Measurements from ENCODE around the gene LRP5.

The LRP5 gene

GRCh38 chr11:68448604-68449011 is 136.2 kb downstream of the LRP5 start:
- POLR2A ChIA-PET, result no interaction called here
- DNase-seq, result no peak
- H3K4me1 ChIP-seq (ENCODE audit: control extremely low read depth in 1 of 4, control insufficient read depth in 4 of 4, insufficient read depth in 4 of 4, low read length in 3 of 4), result peaks cover 0 to 3% (median under 1%) of the 10 kb centered on the region in 4 experiments
- WGBS (ENCODE audit: insufficient coverage), result 97% methylated on average over 19 of the region's 25 CpGs
- CTCF ChIA-PET, result interaction anchor here (1.0 to 1.5 kb wide), 3 partner anchors 17 to 191 kb away, joined by 3 read pairs; no protein-coding TSS in a partner anchor
- H3K36me3 ChIP-seq (ENCODE audit: control insufficient read depth in 4 of 4, insufficient read depth in 4 of 4, low read length in 3 of 4), result peaks cover 4 to 34% (median 23%) of the 10 kb centered on the region in 4 experiments
- H3K9me3 ChIP-seq (ENCODE audit: control extremely low read depth in 1 of 5, control insufficient read depth in 4 of 5, insufficient read depth in 2 of 5, low read depth in 1 of 5, low read length in 4 of 5), result no peaks in the 10 kb centered on the region
- H3K27me3 ChIP-seq (replicated peaks in 2 of 5; ENCODE audit: control insufficient read depth in 4 of 5, insufficient read depth in 5 of 5, low read length in 4 of 5), result no peaks in the 10 kb centered on the region
- H3K27ac ChIP-seq (ENCODE audit: insufficient read depth in 1 of 2, low read depth in 1 of 2, low read length in 2 of 2, poor library complexity in 1 of 2, severe bottlenecking in 2 of 2), result no peak overlapping the region
- H3K4me3 ChIP-seq (ENCODE audit: control insufficient read depth in 1 of 7, extremely low read depth in 1 of 7, insufficient read depth in 4 of 7, low read depth in 2 of 7, low read length in 6 of 7), result no peak overlapping the region

- H3K9me3 ChIP-seq (ENCODE audit: control extremely low read depth in 1 of 5, control insufficient read depth in 4 of 5, insufficient read depth in 2 of 5, low read depth in 1 of 5, low read length in 4 of 5), result no peaks in the 10 kb centered on the region
- H3K27me3 ChIP-seq (replicated peaks in 2 of 5; ENCODE audit: control insufficient read depth in 4 of 5, insufficient read depth in 5 of 5, low read length in 4 of 5), result no peaks in the 10 kb centered on the region
- POLR2A ChIA-PET, result no interaction called here
- H3K4me3 ChIP-seq (ENCODE audit: control insufficient read depth in 1 of 7, extremely low read depth in 1 of 7, insufficient read depth in 4 of 7, low read depth in 2 of 7, low read length in 6 of 7), result no peak overlapping the region
- no peak for DNase-seq
- CTCF ChIA-PET, result interaction anchor here (0.6 kb wide), 1 partner anchor 88 kb away, joined by 3 read pairs; no protein-coding TSS in a partner anchor
- 97% methylated on average over 9 of the region's 11 CpGs for WGBS (ENCODE audit: insufficient coverage)
- peaks cover 4 to 30% (median 23%) of the 10 kb centered on the region in 4 experiments for H3K36me3 ChIP-seq (ENCODE audit: control insufficient read depth in 4 of 4, insufficient read depth in 4 of 4, low read length in 3 of 4)
- H3K27ac ChIP-seq (ENCODE audit: insufficient read depth in 1 of 2, low read depth in 1 of 2, low read length in 2 of 2, poor library complexity in 1 of 2, severe bottlenecking in 2 of 2), result no peak overlapping the region
- H3K4me1 ChIP-seq (ENCODE audit: control extremely low read depth in 1 of 4, control insufficient read depth in 4 of 4, insufficient read depth in 4 of 4, low read length in 3 of 4), result peaks cover 0 to 3% (median under 1%) of the 10 kb centered on the region in 4 experiments
These were observed 137.6 kb downstream of the LRP5 start for GRCh38 chr11:68449951-68450350.

DNA sequence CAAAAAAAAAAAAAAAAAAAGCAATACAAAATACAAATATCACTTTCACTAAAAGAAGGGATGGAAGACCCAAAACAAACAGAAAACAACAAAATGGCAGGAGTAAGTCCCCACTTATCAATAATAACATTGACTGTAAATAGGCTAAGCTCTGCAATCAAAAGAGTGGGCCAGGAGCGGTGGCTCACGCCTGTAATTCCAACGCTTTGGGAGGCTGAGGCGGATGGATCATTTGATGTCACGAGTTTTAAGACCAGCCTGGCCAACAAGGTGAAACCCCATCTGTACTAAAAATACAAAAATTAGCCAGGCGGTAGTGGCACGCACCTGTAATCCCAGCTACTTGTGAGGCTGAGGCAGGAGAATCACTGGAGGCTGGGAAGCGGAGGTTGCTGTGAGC is 138.3 kb downstream of the LRP5 start:
- POLR2A ChIA-PET, result no interaction called here
- CTCF ChIA-PET, result no interaction called here
- peaks cover 0 to 3% (median under 1%) of the 10 kb centered on the region in 4 experiments for H3K4me1 ChIP-seq (ENCODE audit: control extremely low read depth in 1 of 4, control insufficient read depth in 4 of 4, insufficient read depth in 4 of 4, low read length in 3 of 4)
- no peak for DNase-seq
- H3K36me3 ChIP-seq (ENCODE audit: control insufficient read depth in 4 of 4, insufficient read depth in 4 of 4, low read length in 3 of 4), result peaks cover 4 to 26% (median 21%) of the 10 kb centered on the region in 4 experiments
- no peak overlapping the region for H3K4me3 ChIP-seq (ENCODE audit: control insufficient read depth in 1 of 7, extremely low read depth in 1 of 7, insufficient read depth in 4 of 7, low read depth in 2 of 7, low read length in 6 of 7)
- H3K27me3 ChIP-seq (replicated peaks in 2 of 5; ENCODE audit: control insufficient read depth in 4 of 5, insufficient read depth in 5 of 5, low read length in 4 of 5), result peaks cover 0 to 2% (median 0%) of the 10 kb centered on the region in 5 experiments
- H3K9me3 ChIP-seq (ENCODE audit: control extremely low read depth in 1 of 5, control insufficient read depth in 4 of 5, insufficient read depth in 2 of 5, low read depth in 1 of 5, low read length in 4 of 5), result no peaks in the 10 kb centered on the region
- WGBS (ENCODE audit: insufficient coverage), result 96% methylated on average over 8 of the region's 8 CpGs
- no peak overlapping the region for H3K27ac ChIP-seq (ENCODE audit: insufficient read depth in 1 of 2, low read depth in 1 of 2, low read length in 2 of 2, poor library complexity in 1 of 2, severe bottlenecking in 2 of 2)

DNA sequence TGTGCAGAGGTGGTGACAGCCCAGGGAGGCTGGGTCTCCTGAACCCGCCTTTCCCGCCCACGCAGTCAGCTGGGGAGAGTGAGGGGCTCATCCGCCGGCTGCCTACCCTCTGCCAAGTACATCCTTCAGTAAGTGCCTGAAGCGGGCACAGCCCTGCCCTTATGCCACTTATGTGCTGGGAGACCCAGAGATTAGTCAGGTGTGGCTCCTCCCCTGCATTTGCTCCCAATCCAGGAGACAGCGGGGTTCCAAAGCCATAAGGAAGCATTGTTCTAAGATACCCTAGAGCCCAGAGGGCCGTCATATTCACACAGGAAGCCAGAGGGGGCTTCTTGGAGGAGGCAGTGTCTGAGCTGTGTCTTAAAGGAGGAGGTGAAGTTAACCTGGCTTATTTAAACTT is 142.4 kb downstream of the LRP5 start:
- POLR2A ChIA-PET, result interaction anchor here (0.7 kb wide), 1 partner anchor 100 kb away, joined by 3 read pairs; no protein-coding TSS in a partner anchor
- CTCF ChIA-PET, result no interaction called here
- H3K9me3 ChIP-seq (ENCODE audit: control extremely low read depth in 1 of 5, control insufficient read depth in 4 of 5, insufficient read depth in 2 of 5, low read depth in 1 of 5, low read length in 4 of 5), result no peaks in the 10 kb centered on the region
- H3K4me1 ChIP-seq (ENCODE audit: control extremely low read depth in 1 of 4, control insufficient read depth in 4 of 4, insufficient read depth in 4 of 4, low read length in 3 of 4), result peaks cover 0 to 2% (median 1%) of the 10 kb centered on the region in 4 experiments
- no peak overlapping the region for H3K27ac ChIP-seq (ENCODE audit: insufficient read depth in 1 of 2, low read depth in 1 of 2, low read length in 2 of 2, poor library complexity in 1 of 2, severe bottlenecking in 2 of 2)
- no peak overlapping the region for H3K4me3 ChIP-seq (ENCODE audit: control insufficient read depth in 1 of 7, extremely low read depth in 1 of 7, insufficient read depth in 4 of 7, low read depth in 2 of 7, low read length in 6 of 7)
- H3K27me3 ChIP-seq (replicated peaks in 2 of 5; ENCODE audit: control insufficient read depth in 4 of 5, insufficient read depth in 5 of 5, low read length in 4 of 5), result peaks cover 0 to 2% (median 0%) of the 10 kb centered on the region in 5 experiments
- WGBS (ENCODE audit: insufficient coverage), result 85% methylated on average over 8 of the region's 8 CpGs
- H3K36me3 ChIP-seq (ENCODE audit: control insufficient read depth in 4 of 4, insufficient read depth in 4 of 4, low read length in 3 of 4), result peaks cover 0 to 5% (median 2%) of the 10 kb centered on the region in 4 experiments
- no peak for DNase-seq

DNA sequence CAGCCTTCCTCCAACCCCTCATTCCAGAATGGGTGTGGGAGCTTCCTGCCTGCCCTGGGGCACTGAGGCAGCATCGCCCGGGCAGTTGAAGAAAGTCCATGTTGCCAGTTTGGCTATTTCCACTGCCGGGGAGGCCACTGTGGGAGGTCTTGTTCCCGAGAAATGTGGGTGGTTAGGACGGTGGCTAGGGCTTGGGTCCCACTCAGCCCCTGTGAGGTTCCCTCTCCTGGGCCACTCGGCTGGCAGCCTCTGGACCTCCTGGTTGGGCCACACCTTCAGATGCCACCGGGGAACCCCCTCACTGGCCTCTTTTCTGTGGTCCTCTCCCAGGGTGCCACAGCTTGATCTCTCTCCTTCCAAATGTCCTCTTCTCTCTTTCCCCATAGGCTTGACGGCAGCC is 143.1 kb downstream of the LRP5 start:
- POLR2A ChIA-PET, result no interaction called here
- Histone ChIP-seq H3K27ac (ENCODE audit: insufficient read depth in 1 of 2, low read depth in 1 of 2, low read length in 2 of 2, poor library complexity in 1 of 2, severe bottlenecking in 2 of 2) (no peak overlapping the region), H3K4me1 (ENCODE audit: control extremely low read depth in 1 of 4, control insufficient read depth in 4 of 4, insufficient read depth in 4 of 4, low read length in 3 of 4) (peaks cover 0 to 4% (median 4%) of the 10 kb centered on the region in 4 experiments), H3K4me3 (ENCODE audit: control insufficient read depth in 1 of 7, extremely low read depth in 1 of 7, insufficient read depth in 4 of 7, low read depth in 2 of 7, low read length in 6 of 7) (no peak overlapping the region), H3K36me3 (ENCODE audit: control insufficient read depth in 4 of 4, insufficient read depth in 4 of 4, low read length in 3 of 4) (no peaks in the 10 kb centered on the region), H3K27me3 (replicated peaks in 2 of 5; ENCODE audit: control insufficient read depth in 4 of 5, insufficient read depth in 5 of 5, low read length in 4 of 5) (peaks cover 0 to 2% (median 0%) of the 10 kb centered on the region in 5 experiments), H3K9me3 (ENCODE audit: control extremely low read depth in 1 of 5, control insufficient read depth in 4 of 5, insufficient read depth in 2 of 5, low read depth in 1 of 5, low read length in 4 of 5) (no peaks in the 10 kb centered on the region)
- CTCF ChIA-PET, result no interaction called here
- DNase-seq, result no peak
- WGBS (ENCODE audit: insufficient coverage), result 89% methylated on average over 8 of the region's 8 CpGs

DNA sequence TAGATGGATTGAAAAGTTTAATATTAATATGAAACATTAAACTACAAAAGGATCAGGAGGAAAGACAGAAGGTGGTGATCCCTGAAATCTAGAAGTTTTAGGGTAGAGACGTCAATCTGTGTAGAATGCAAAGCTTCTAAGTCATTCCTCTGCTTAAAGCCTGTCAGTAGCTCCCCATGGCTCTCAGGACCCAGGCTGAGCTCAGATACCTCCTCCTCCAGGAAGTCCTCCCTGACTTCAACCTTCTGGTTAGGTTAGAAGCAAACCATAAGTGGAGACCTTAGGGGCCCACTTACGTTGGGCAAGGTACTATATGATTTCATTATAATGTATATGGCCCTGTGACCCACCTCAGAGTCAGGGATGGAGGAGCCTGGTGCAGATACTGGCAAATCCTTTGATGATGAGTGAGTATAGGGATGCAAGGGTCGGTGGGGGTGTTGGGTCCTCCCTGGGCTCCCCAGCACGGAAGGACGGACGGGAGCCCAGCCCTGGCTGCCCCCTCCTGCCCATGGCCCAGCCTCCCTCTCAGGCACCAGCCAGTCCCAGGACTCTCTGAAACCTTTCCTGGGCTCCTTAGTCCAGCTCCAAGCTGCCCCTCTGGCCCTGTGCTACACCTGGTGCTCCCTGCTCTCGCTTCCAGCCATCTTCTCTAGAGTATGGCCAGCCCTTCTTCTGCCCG is 145.0 kb downstream of the LRP5 start:
- POLR2A ChIA-PET, result no interaction called here

GRCh38 chr11:68457898-68458249 is 145.5 kb downstream of the LRP5 start:
- H3K9me3 ChIP-seq (ENCODE audit: control extremely low read depth in 1 of 5, control insufficient read depth in 4 of 5, insufficient read depth in 2 of 5, low read depth in 1 of 5, low read length in 4 of 5), result no peaks in the 10 kb centered on the region
- no peak for DNase-seq
- POLR2A ChIA-PET, result no interaction called here
- CTCF ChIA-PET, result interaction anchor here (0.6 to 1.0 kb wide), 2 partner anchors 8 to 13 kb away, joined by 3 to 4 read pairs; no protein-coding TSS in a partner anchor
- peaks cover 0 to 2% (median 0%) of the 10 kb centered on the region in 5 experiments for H3K27me3 ChIP-seq (replicated peaks in 2 of 5; ENCODE audit: control insufficient read depth in 4 of 5, insufficient read depth in 5 of 5, low read length in 4 of 5)
- H3K27ac ChIP-seq (ENCODE audit: insufficient read depth in 1 of 2, low read depth in 1 of 2, low read length in 2 of 2, poor library complexity in 1 of 2, severe bottlenecking in 2 of 2), result no peak overlapping the region
- H3K4me1 ChIP-seq (ENCODE audit: control extremely low read depth in 1 of 4, control insufficient read depth in 4 of 4, insufficient read depth in 4 of 4, low read length in 3 of 4), result peaks cover 13 to 19% (median 18%) of the 10 kb centered on the region in 4 experiments
- 94% methylated on average over 7 of the region's 7 CpGs for WGBS (ENCODE audit: insufficient coverage)
- peaks cover 0 to 3% (median 0%) of the 10 kb centered on the region in 4 experiments for H3K36me3 ChIP-seq (ENCODE audit: control insufficient read depth in 4 of 4, insufficient read depth in 4 of 4, low read length in 3 of 4)
- H3K4me3 ChIP-seq (ENCODE audit: control insufficient read depth in 1 of 7, extremely low read depth in 1 of 7, insufficient read depth in 4 of 7, low read depth in 2 of 7, low read length in 6 of 7), result no peak overlapping the region

More for the DNA sequence above, 145.0 kb downstream of the LRP5 start:
- DNase-seq, result no peak
- Histone ChIP-seq H3K27ac (ENCODE audit: insufficient read depth in 1 of 2, low read depth in 1 of 2, low read length in 2 of 2, poor library complexity in 1 of 2, severe bottlenecking in 2 of 2) (no peak overlapping the region), H3K36me3 (ENCODE audit: control insufficient read depth in 4 of 4, insufficient read depth in 4 of 4, low read length in 3 of 4) (no peaks in the 10 kb centered on the region), H3K4me1 (ENCODE audit: control extremely low read depth in 1 of 4, control insufficient read depth in 4 of 4, insufficient read depth in 4 of 4, low read length in 3 of 4) (peaks cover 8 to 14% (median 13%) of the 10 kb centered on the region in 4 experiments), H3K27me3 (replicated peaks in 2 of 5; ENCODE audit: control insufficient read depth in 4 of 5, insufficient read depth in 5 of 5, low read length in 4 of 5) (peaks cover 0 to 2% (median 0%) of the 10 kb centered on the region in 5 experiments), H3K9me3 (ENCODE audit: control extremely low read depth in 1 of 5, control insufficient read depth in 4 of 5, insufficient read depth in 2 of 5, low read depth in 1 of 5, low read length in 4 of 5) (no peaks in the 10 kb centered on the region), H3K4me3 (ENCODE audit: control insufficient read depth in 1 of 7, extremely low read depth in 1 of 7, insufficient read depth in 4 of 7, low read depth in 2 of 7, low read length in 6 of 7) (no peak overlapping the region)
- 93% methylated on average over 5 of the region's 8 CpGs for WGBS (ENCODE audit: insufficient coverage)
- CTCF ChIA-PET, result interaction anchor here (0.6 to 1.6 kb wide), 3 partner anchors 9 to 13 kb away, joined by 3 to 6 read pairs (median 4); no protein-coding TSS in a partner anchor
